C4-2B (cell line): ENCODE results near the gene AP3D1.

Experiments used
- ZFX ChIP-seq: fragments of 450-650 bp; IDR thresholded peaks from 2 replicates; pipeline ENCODE4 v1.6.1; 2017
- TF ChIP-seq, protein P1 (sequence below): fragments of 450-650 bp; conservative IDR thresholded peaks from 2 replicates; pipeline ENCODE4 v1.5.1; 2017; ENCODE audit warnings: mild to moderate bottlenecking

DNA sequence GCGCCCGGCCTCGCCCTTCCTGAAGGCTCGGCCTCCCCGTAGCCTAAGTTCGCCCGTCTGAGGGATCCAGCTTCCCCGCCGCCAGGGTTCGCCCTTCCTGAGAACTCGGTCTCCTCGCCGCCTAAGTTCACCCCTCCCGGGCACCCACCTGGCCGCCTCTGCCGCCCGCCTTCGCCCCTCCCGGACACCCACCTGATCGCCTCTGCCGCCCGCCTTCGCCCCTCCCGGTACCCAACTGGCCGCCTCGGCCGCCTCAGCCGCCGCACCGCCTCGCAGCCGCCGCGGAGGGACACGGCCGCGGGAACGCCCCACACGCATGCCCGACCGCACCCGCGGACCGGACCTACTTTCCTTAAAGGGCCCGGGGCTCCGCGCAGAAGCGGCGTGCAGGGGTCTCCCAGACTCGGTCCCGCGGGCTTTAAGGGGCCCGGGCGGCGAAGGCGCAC is 55.3 kb downstream of the AP3D1 start, which contains the start of gene MOB3A:
- TF ChIP-seq, protein P1, sequence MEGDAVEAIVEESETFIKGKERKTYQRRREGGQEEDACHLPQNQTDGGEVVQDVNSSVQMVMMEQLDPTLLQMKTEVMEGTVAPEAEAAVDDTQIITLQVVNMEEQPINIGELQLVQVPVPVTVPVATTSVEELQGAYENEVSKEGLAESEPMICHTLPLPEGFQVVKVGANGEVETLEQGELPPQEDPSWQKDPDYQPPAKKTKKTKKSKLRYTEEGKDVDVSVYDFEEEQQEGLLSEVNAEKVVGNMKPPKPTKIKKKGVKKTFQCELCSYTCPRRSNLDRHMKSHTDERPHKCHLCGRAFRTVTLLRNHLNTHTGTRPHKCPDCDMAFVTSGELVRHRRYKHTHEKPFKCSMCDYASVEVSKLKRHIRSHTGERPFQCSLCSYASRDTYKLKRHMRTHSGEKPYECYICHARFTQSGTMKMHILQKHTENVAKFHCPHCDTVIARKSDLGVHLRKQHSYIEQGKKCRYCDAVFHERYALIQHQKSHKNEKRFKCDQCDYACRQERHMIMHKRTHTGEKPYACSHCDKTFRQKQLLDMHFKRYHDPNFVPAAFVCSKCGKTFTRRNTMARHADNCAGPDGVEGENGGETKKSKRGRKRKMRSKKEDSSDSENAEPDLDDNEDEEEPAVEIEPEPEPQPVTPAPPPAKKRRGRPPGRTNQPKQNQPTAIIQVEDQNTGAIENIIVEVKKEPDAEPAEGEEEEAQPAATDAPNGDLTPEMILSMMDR: no peak; the same call in 1 of the 2 replicates
- TF ChIP-seq ZFX: peak; percentile 36; the same call in 1 of the 2 replicates
